H1 (cell line): ENCODE measurements around the gene CARD14. TPM values are rescaled to one million over a fixed set of nuclear protein-coding genes. Genes with fewer than 3 reads are reported as not detected.

Experiments used
- CTCF ChIA-PET: fragments of 300-600 bp; sonication (Branson Sonifier 250); formaldehyde crosslinking; loops from one replicate; lab custom pipeline; 2021; ENCODE audit not compliant: partially characterized antibody; lab: Charles Lee
- POLR2A ChIA-PET: fragments of 300-600 bp; sonication (Branson Sonifier 250); formaldehyde crosslinking; loops from one replicate; lab custom pipeline; 2021; ENCODE audit warnings: inconsistent platforms; ENCODE audit not compliant: partially characterized antibody; lab: Charles Lee
- DNase-seq, 2 experiments: peaks; one replicate each; pipeline versions ENCODE4 v3.0.0 to v3.0.0-alpha.2; 2010 to 2022; ENCODE audit warnings: low spot score in 2 of 2, low read depth in 1 of 2, mixed read lengths in 1 of 2
- FAIRE-seq: peaks from 2 replicates; lab custom pipeline; 2011; peaks lifted over from hg19 to GRCh38; lab: Jason Lieb, UNC
- H2AFZ ChIP-seq: 2 replicates; pipeline ENCODE4 v1.8.1; 2012; ENCODE audit warnings: low read length, inconsistent platforms
- H2AK5ac ChIP-seq: 2 replicates; pipeline ENCODE4 v1.6.1; 2013; ENCODE audit warnings: low read depth, low read length
- H2BK120ac ChIP-seq: replicated peaks from 2 replicates; pipeline ENCODE3; 2013; ENCODE audit warnings: low read depth, low read length, inconsistent platforms
- H2BK12ac ChIP-seq: 2 replicates; pipeline ENCODE4 v1.6.1; 2013; ENCODE audit warnings: low read depth, low read length
- H2BK15ac ChIP-seq: 2 replicates; pipeline ENCODE4 v1.6.1; 2013; ENCODE audit warnings: low read length
- H2BK20ac ChIP-seq: 2 replicates; pipeline ENCODE4 v1.6.1; 2013; ENCODE audit warnings: low read length
- H2BK5ac ChIP-seq: 2 replicates; pipeline ENCODE4 v1.6.1; 2013; ENCODE audit warnings: low read depth, low read length
- H3K14ac ChIP-seq: 2 replicates; pipeline ENCODE4 v1.6.1; 2013; ENCODE audit warnings: inconsistent platforms; ENCODE audit not compliant: insufficient read length
- H3K18ac ChIP-seq: 2 replicates; pipeline ENCODE4 v1.6.1; 2013; ENCODE audit warnings: low read length; ENCODE audit errors: extremely low read depth
- H3K23ac ChIP-seq: 2 replicates; pipeline ENCODE4 v1.6.1; 2013; ENCODE audit warnings: inconsistent platforms; ENCODE audit not compliant: insufficient read length
- H3K23me2 ChIP-seq: 2 replicates; pipeline ENCODE4 v1.6.1; 2013; ENCODE audit warnings: low read depth, low read length
- H3K27ac ChIP-seq: 2 replicates; pipeline ENCODE4 v1.6.1; 2011; ENCODE audit warnings: low read depth, low read length, inconsistent platforms
- H3K27me3 ChIP-seq, 4 experiments: replicated peaks in 1 of 4; 1 replicate in 1 of 4; 2 replicates in 3 of 4; pipeline versions ENCODE4 v1.6.1 to v1.8.1; 2011 to 2013; ENCODE audit warnings: low read length in 3 of 4, mild to moderate bottlenecking in 3 of 4, inconsistent platforms in 2 of 4, mixed read lengths in 2 of 4, moderate library complexity in 1 of 4; ENCODE audit not compliant: control insufficient read depth in 3 of 4, insufficient read depth in 3 of 4; ENCODE audit errors: extremely low read depth in 1 of 4
- H3K36me3 ChIP-seq, 4 experiments: 2 replicates each; pipeline versions ENCODE4 v1.6.1 to v1.8.1; 2011 to 2013; ENCODE audit warnings: mild to moderate bottlenecking in 4 of 4, low read length in 3 of 4, moderate library complexity in 2 of 4, control low read depth in 1 of 4, inconsistent platforms in 1 of 4; ENCODE audit not compliant: insufficient read depth in 4 of 4, control insufficient read depth in 2 of 4
- H3K4ac ChIP-seq: replicated peaks from 2 replicates; pipeline ENCODE3; 2013; ENCODE audit warnings: low read length, low read depth, mixed read lengths, inconsistent platforms; ENCODE audit not compliant: insufficient read length
- H3K4me1 ChIP-seq, 4 experiments: replicated peaks in 1 of 4; 1 replicate in 1 of 4; 2 replicates in 3 of 4; pipeline versions ENCODE4 v1.6.1 to v1.8.1; 2011 to 2013; ENCODE audit warnings: low read length in 3 of 4, inconsistent platforms in 2 of 4, mixed read lengths in 1 of 4; ENCODE audit not compliant: insufficient read depth in 4 of 4, control insufficient read depth in 3 of 4
- H3K4me2 ChIP-seq, 2 experiments: 2 replicates each; pipeline versions ENCODE4 v1.6.1 to v1.8.1; 2011 to 2013; ENCODE audit warnings: low read depth in 2 of 2, low read length in 2 of 2, control low read depth in 1 of 2, inconsistent platforms in 1 of 2, mild to moderate bottlenecking in 1 of 2; ENCODE audit not compliant: insufficient read depth in 1 of 2
- H3K4me3 ChIP-seq, 4 experiments: fragments of 200-600, 300-600 bp in 1 of 4; sonication (generic), shearing (Covaris generic), sonication (Bioruptor Twin) in 1 of 4; 2 replicates each; pipeline versions ENCODE4 v1.5.1 to v1.8.1; 2011 to 2016; ENCODE audit warnings: low read length in 4 of 4, low read depth in 3 of 4, control low read depth in 2 of 4, inconsistent platforms in 2 of 4, mild to moderate bottlenecking in 2 of 4, mixed read lengths in 1 of 4, moderate library complexity in 1 of 4; ENCODE audit not compliant: insufficient read depth in 2 of 4; ENCODE audit errors: extremely low read depth in 1 of 4
- H3K56ac ChIP-seq: replicated peaks from 2 replicates; pipeline ENCODE3; 2013; ENCODE audit warnings: low read depth, mild to moderate bottlenecking, mixed read lengths, low read length, inconsistent platforms; ENCODE audit not compliant: insufficient read length
- H3K79me1 ChIP-seq: 2 replicates; pipeline ENCODE4 v1.6.1; 2013; ENCODE audit warnings: low read depth, low read length, control low read depth
- H3K79me2 ChIP-seq, 2 experiments: 2 replicates each; pipeline versions ENCODE4 v1.6.1 to v1.8.1; 2012 to 2013; ENCODE audit warnings: low read length in 2 of 2, mild to moderate bottlenecking in 2 of 2, inconsistent platforms in 1 of 2; ENCODE audit not compliant: insufficient read depth in 2 of 2, control insufficient read depth in 1 of 2
- H3K9ac ChIP-seq, 4 experiments: replicated peaks in 1 of 4; 1 replicate in 1 of 4; 2 replicates in 3 of 4; pipeline versions ENCODE4 v1.6.1 to v1.8.1; 2011 to 2013; ENCODE audit warnings: low read depth in 3 of 4, low read length in 3 of 4, control low read depth in 2 of 4, mild to moderate bottlenecking in 2 of 4, moderate library complexity in 2 of 4, inconsistent platforms in 1 of 4; ENCODE audit errors: extremely low read depth in 1 of 4
- H3K9me3 ChIP-seq, 2 experiments: 2 replicates each; pipeline versions ENCODE4 v1.6.1 to v1.8.1; 2012 to 2013; ENCODE audit warnings: mild to moderate bottlenecking in 2 of 2, moderate library complexity in 2 of 2, control low read depth in 1 of 2, inconsistent platforms in 1 of 2, low read depth in 1 of 2, low read length in 1 of 2, mixed read lengths in 1 of 2; ENCODE audit not compliant: insufficient read depth in 2 of 2
- H4K20me1 ChIP-seq, 2 experiments: replicated peaks in 1 of 2; 2 replicates each; pipeline versions ENCODE3 to v1.8.1; 2011 to 2013; ENCODE audit warnings: inconsistent platforms in 2 of 2, low read length in 2 of 2, mild to moderate bottlenecking in 1 of 2; ENCODE audit not compliant: insufficient read depth in 2 of 2, control insufficient read depth in 1 of 2
- H4K5ac ChIP-seq: 2 replicates; pipeline ENCODE4 v1.6.1; 2013; ENCODE audit warnings: low read length, low read depth, mixed read lengths, inconsistent platforms; ENCODE audit not compliant: insufficient read length
- H4K8ac ChIP-seq: 2 replicates; pipeline ENCODE4 v1.8.0; 2013; ENCODE audit warnings: mild to moderate bottlenecking, moderate library complexity, low read length, inconsistent platforms; ENCODE audit not compliant: insufficient read depth; ENCODE audit errors: extremely low read depth
- H4K91ac ChIP-seq: replicated peaks from 2 replicates; pipeline ENCODE3; 2013; ENCODE audit warnings: low read length, mixed read lengths, inconsistent platforms; ENCODE audit not compliant: insufficient read length
- BACH1 ChIP-seq: IDR thresholded peaks from 2 replicates; pipeline ENCODE4 v1.6.1; 2012; ENCODE audit warnings: low read length, improper control_type of control experiment
- TEAD4 ChIP-seq: IDR thresholded peaks from 2 replicates; pipeline ENCODE4 v1.6.1; 2012; ENCODE audit warnings: low read depth, low read length, inconsistent platforms, mixed read lengths
- WGBS, 2 experiments: shearing (Covaris generic) in 1 of 2; methylation state at CpG; one replicate each; pipeline versions ENCODE4 v1.1.6 to v1.1.7; 2013 to 2015; ENCODE audit warnings: low lambda C conversion rate in 2 of 2, mixed read lengths in 2 of 2, inconsistent platforms in 1 of 2, low coverage in 1 of 2, missing lambda C conversion rate in 1 of 2; ENCODE audit not compliant: insufficient replicate concordance in 2 of 2, insufficient coverage in 1 of 2, insufficient read length in 1 of 2; ENCODE audit errors: extremely low coverage in 1 of 2, missing lambda C conversion rate in 1 of 2; 5-methylcytosine and 5-hydroxymethylcytosine counted together
- polyA plus RNA-seq, 7 experiments: library from polyadenylated mRNA; depleted of rRNA in 3 of 7; stranded (reverse) in 5 of 7; unstranded in 2 of 7; fragments of >200 nt in 5 of 7; fragments of 200-250 nt in 2 of 7; gene quantifications; 1 replicate in 5 of 7; 2 replicates in 1 of 7; 4 replicates in 1 of 7; pipeline versions ENCODE4 v1.2.1 to v1.2.3, GENCODE V29; 2011 to 2013; ENCODE audit warnings: missing spikeins in 2 of 7, mixed read lengths in 2 of 7
- total RNA-seq: library from RNA; stranded (reverse); fragmentation: NEBNext Ultra II Directional; extraction: Animal tissue kit (Norgen Biotek cat#: 25700); gene quantifications from 2 replicates; pipeline ENCODE4 v1.2.1, GENCODE V29; 2021

The CARD14 gene
- total and polyA plus RNA-seq, 2 of the 8 experiments (the other 6 are each of a cell fraction or from before 2014, with no cell fraction given): 0.08 TPM; not detected in 1

- H3K56ac ChIP-seq: no peak overlapping the region
- no peak overlapping the region for H3K9ac ChIP-seq
- no peak overlapping the region for H3K18ac ChIP-seq
- no peak overlapping the region for H2BK20ac ChIP-seq
- H3K27me3 ChIP-seq: no peaks in the 10 kb centered on the region
- H2BK120ac ChIP-seq: no peak overlapping the region
- H3K23ac ChIP-seq: no peak overlapping the region
- H2AK5ac ChIP-seq: no peak overlapping the region
- no peak overlapping the region for H3K4ac ChIP-seq
- H4K8ac ChIP-seq: no peak overlapping the region
- CTCF ChIA-PET: no interaction called here
- no peak overlapping the region for H2BK15ac ChIP-seq
- 94% methylated on average over 17 of the region's 17 CpGs; no CpG with 5 or more reads in 1 of the 2 experiments for WGBS, 2 experiments
- no peak for DNase-seq
- no peaks in the 10 kb centered on the region for H3K9me3 ChIP-seq
- peaks cover 6% of the 10 kb centered on the region; the same call in 1 of the 2 replicates for H3K79me1 ChIP-seq
- no peak overlapping the region for H2BK5ac ChIP-seq
- no peak overlapping the region for H3K4me3 ChIP-seq
- H4K91ac ChIP-seq: no peak overlapping the region
- no peaks in the 10 kb centered on the region for H3K79me2 ChIP-seq
- H3K27ac ChIP-seq: no peak overlapping the region
- H2BK12ac ChIP-seq: no peak overlapping the region
- POLR2A ChIA-PET: no interaction called here
- no peak overlapping the region for H3K4me2 ChIP-seq
- H3K23me2 ChIP-seq: no peaks in the 10 kb centered on the region
- no peaks in the 10 kb centered on the region for H3K4me1 ChIP-seq
- H3K36me3 ChIP-seq: peaks cover 4 to 18% (median 12%) of the 10 kb centered on the region in 4 experiments; a peak in 5 of 8 replicates
- H4K20me1 ChIP-seq: peaks cover 0 to 15% of the 10 kb centered on the region in 2 experiments
- H3K14ac ChIP-seq: no peak overlapping the region
- FAIRE-seq: no peak
- no peak overlapping the region for H2AFZ ChIP-seq
- no peak overlapping the region for H4K5ac ChIP-seq
- TF ChIP-seq BACH1 (no peak), TEAD4 (no peak)
Observed at GRCh38 chr17:80213643-80213975, 43.8 kb downstream of the CARD14 start.
